ENCODE data around the gene LRTM2.

The LRTM2 gene

GRCh38 chr12:1820191-1820895, at the start of gene LRTM2:
LRTM2 (plus strand) TSS chr12:1820565; CDS start chr12:1828149, 7,584 bp downstream.
- no peak for DNase-seq

GRCh38 chr12:1773937-1774655, 46.3 kb upstream of the LRTM2 start:
- DNase-seq, result no peak

GRCh38 chr12:1776170-1776921, 44.0 kb upstream of the LRTM2 start:
- DNase-seq, result no peak

GRCh38 chr12:1777798-1778197, 42.6 kb upstream of the LRTM2 start:
- DNase-seq, result no peak

- DNase-seq, result no peak
Observed at GRCh38 chr12:1778911-1779310, 41.5 kb upstream of the LRTM2 start.

GRCh38 chr12:1779783-1780182, 40.6 kb upstream of the LRTM2 start:
- no peak for DNase-seq

GRCh38 chr12:1781772-1782171, 38.6 kb upstream of the LRTM2 start:
- DNase-seq, result no peak

- no peak for DNase-seq
Observed at GRCh38 chr12:1782215-1782614, 38.1 kb upstream of the LRTM2 start.

- no peak for DNase-seq
Observed at GRCh38 chr12:1787714-1788113, 32.7 kb upstream of the LRTM2 start.

GRCh38 chr12:1790444-1790843, 29.9 kb upstream of the LRTM2 start:
- no peak for DNase-seq

GRCh38 chr12:1791104-1791841, 29.1 kb upstream of the LRTM2 start:
- DNase-seq, result peak; percentile 35

GRCh38 chr12:1792406-1792805, 28.0 kb upstream of the LRTM2 start:
- no peak for DNase-seq

- no peak for DNase-seq
Observed at GRCh38 chr12:1793426-1794210, 26.7 kb upstream of the LRTM2 start.

- DNase-seq, result no peak
Observed at GRCh38 chr12:1794440-1795090, 25.8 kb upstream of the LRTM2 start.

GRCh38 chr12:1795221-1795784, 25.1 kb upstream of the LRTM2 start:
- no peak for DNase-seq

GRCh38 chr12:1795785-1796514, 24.4 kb upstream of the LRTM2 start:
- peak; percentile 80 for DNase-seq

GRCh38 chr12:1796515-1797010, 23.8 kb upstream of the LRTM2 start:
- DNase-seq, result peak; percentile 7

- DNase-seq, result peak; percentile 38
Observed at GRCh38 chr12:1797011-1797901, 23.1 kb upstream of the LRTM2 start.

- no peak for DNase-seq
Observed at GRCh38 chr12:1797991-1798640, 22.2 kb upstream of the LRTM2 start.

Measured in GF-D8 (cell line).